ENCODE results near the gene UNC119. TPM values are rescaled to one million over a fixed set of nuclear protein-coding genes. Genes with fewer than 3 reads are reported as not detected.

UNC119 gene
- total and polyA plus RNA-seq, 2 donors (not counting 1 experiment from before 2014, with no cell fraction given), result 19.2 to 26.4 TPM

GRCh38 chr17:28545141-28545503 is 7.3 kb downstream of the UNC119 start:
- TF ChIP-seq EZH2 (IDR thresholded peaks at IDR 0.05; ENCODE audit: low read length, missing control alignments) (no peak), CTCF (conservative IDR thresholded peaks at IDR 0.05 in 1 of 2, IDR thresholded peaks at IDR 0.05 in 1 of 2; ENCODE audit: low read depth in 1 of 2, low read length in 2 of 2) (no peak)
- Histone ChIP-seq H3K27ac (ENCODE audit: insufficient read depth, low read length) (no peak overlapping the region), H3K4me2 (ENCODE audit: extremely low read depth, insufficient read depth, low read length) (no peak overlapping the region), H3K4me3 (replicated peaks in 1 of 4; ENCODE audit: control extremely low read depth in 1 of 4, insufficient read depth in 1 of 4, low read depth in 3 of 4, low read length in 4 of 4) (no peak overlapping the region), H3K4me1 (ENCODE audit: control insufficient read depth, extremely low read depth, insufficient read depth, low read length) (no peaks in the 10 kb centered on the region), H3K36me3 (ENCODE audit: control insufficient read depth, insufficient read depth, low read length) (peaks cover 3% of the 10 kb centered on the region), H4K20me1 (ENCODE audit: control insufficient read depth, extremely low read depth, insufficient read depth, low read length) (no peaks in the 10 kb centered on the region), H3K9me3 (ENCODE audit: control insufficient read depth, insufficient read depth, low read depth, low read length) (no peaks in the 10 kb centered on the region), H3K9ac (ENCODE audit: insufficient read depth, low read length) (no peak overlapping the region), H2AFZ (ENCODE audit: low read length) (no peak overlapping the region), H3K27me3 (ENCODE audit: control insufficient read depth, insufficient read depth, low read length) (no peaks in the 10 kb centered on the region), H3K79me2 (ENCODE audit: control insufficient read depth, insufficient read depth, low read length) (no peaks in the 10 kb centered on the region)
- no peak for DNase-seq (ENCODE audit: low read depth in 2 of 2)

DNA sequence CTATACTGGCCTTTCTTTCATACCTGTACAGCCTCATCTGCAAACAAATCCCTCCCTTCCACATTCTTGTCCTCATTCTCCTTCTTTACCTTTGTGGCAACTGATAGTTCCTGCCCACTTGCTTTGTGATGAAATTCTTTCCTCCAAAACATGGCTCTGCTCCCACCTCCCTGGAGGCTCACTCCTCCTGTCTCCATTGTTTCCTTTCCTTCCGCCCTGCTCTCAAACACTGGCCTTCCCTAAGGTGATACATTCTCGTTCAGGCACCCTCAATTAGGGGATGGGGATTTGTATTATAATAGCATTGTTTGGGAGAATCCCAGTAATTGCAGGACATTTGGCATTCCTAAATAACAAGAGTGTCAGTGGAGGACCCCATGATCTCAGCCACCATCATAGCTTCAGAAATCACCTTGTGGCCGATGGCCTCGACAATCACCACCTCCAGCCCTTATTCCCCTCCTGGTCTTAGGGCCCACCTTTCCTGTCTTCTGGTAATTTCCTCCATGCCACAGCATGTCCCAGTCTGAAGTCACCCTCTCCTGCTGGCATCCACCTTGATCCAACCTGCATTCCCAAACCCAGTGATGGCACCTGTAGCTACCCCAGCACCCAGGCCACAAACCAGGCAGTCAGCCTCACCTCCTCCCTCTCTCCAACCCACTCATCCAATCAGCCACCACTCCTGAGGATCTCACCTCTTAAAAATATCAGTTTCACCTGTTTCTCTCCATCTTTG is 7.9 kb downstream of the UNC119 start:
- Histone ChIP-seq H3K27ac (ENCODE audit: insufficient read depth, low read length) (no peak overlapping the region), H3K4me2 (ENCODE audit: extremely low read depth, insufficient read depth, low read length) (no peak overlapping the region), H4K20me1 (ENCODE audit: control insufficient read depth, extremely low read depth, insufficient read depth, low read length) (no peaks in the 10 kb centered on the region), H3K27me3 (ENCODE audit: control insufficient read depth, insufficient read depth, low read length) (no peaks in the 10 kb centered on the region), H3K4me3 (replicated peaks in 1 of 4; ENCODE audit: control extremely low read depth in 1 of 4, insufficient read depth in 1 of 4, low read depth in 3 of 4, low read length in 4 of 4) (no peak overlapping the region), H3K9me3 (ENCODE audit: control insufficient read depth, insufficient read depth, low read depth, low read length) (no peaks in the 10 kb centered on the region), H3K36me3 (ENCODE audit: control insufficient read depth, insufficient read depth, low read length) (peaks cover 3% of the 10 kb centered on the region), H3K4me1 (ENCODE audit: control insufficient read depth, extremely low read depth, insufficient read depth, low read length) (no peaks in the 10 kb centered on the region), H3K79me2 (ENCODE audit: control insufficient read depth, insufficient read depth, low read length) (no peaks in the 10 kb centered on the region), H2AFZ (ENCODE audit: low read length) (no peak overlapping the region), H3K9ac (ENCODE audit: insufficient read depth, low read length) (no peak overlapping the region)
- no peak for DNase-seq (ENCODE audit: low read depth in 2 of 2)
- TF ChIP-seq EZH2 (IDR thresholded peaks at IDR 0.05; ENCODE audit: low read length, missing control alignments) (no peak), CTCF (conservative IDR thresholded peaks at IDR 0.05 in 1 of 2, IDR thresholded peaks at IDR 0.05 in 1 of 2; ENCODE audit: low read depth in 1 of 2, low read length in 2 of 2) (no peak)

GRCh38 chr17:28541439-28541838 is 11.0 kb downstream of the UNC119 start:
- Histone ChIP-seq H3K36me3 (ENCODE audit: control insufficient read depth, insufficient read depth, low read length) (no peaks in the 10 kb centered on the region), H3K4me2 (ENCODE audit: extremely low read depth, insufficient read depth, low read length) (no peak overlapping the region), H4K20me1 (ENCODE audit: control insufficient read depth, extremely low read depth, insufficient read depth, low read length) (no peaks in the 10 kb centered on the region), H3K4me1 (ENCODE audit: control insufficient read depth, extremely low read depth, insufficient read depth, low read length) (no peaks in the 10 kb centered on the region), H3K4me3 (replicated peaks in 1 of 4; ENCODE audit: control extremely low read depth in 1 of 4, insufficient read depth in 1 of 4, low read depth in 3 of 4, low read length in 4 of 4) (no peak overlapping the region), H3K9ac (ENCODE audit: insufficient read depth, low read length) (no peak overlapping the region), H3K27me3 (ENCODE audit: control insufficient read depth, insufficient read depth, low read length) (peaks cover 4% of the 10 kb centered on the region), H2AFZ (ENCODE audit: low read length) (no peak overlapping the region), H3K9me3 (ENCODE audit: control insufficient read depth, insufficient read depth, low read depth, low read length) (no peaks in the 10 kb centered on the region), H3K27ac (ENCODE audit: insufficient read depth, low read length) (no peak overlapping the region), H3K79me2 (ENCODE audit: control insufficient read depth, insufficient read depth, low read length) (no peaks in the 10 kb centered on the region)
- no peak for DNase-seq (ENCODE audit: low read depth in 2 of 2)
- TF ChIP-seq CTCF (conservative IDR thresholded peaks at IDR 0.05 in 1 of 2, IDR thresholded peaks at IDR 0.05 in 1 of 2; ENCODE audit: low read depth in 1 of 2, low read length in 2 of 2), result no peak
- no peak for TF ChIP-seq EZH2 (IDR thresholded peaks at IDR 0.05; ENCODE audit: low read length, missing control alignments)
